IMR-90 (cell line): ENCODE measurements around the gene SPATA2.

Experiments
- BHLHE40 ChIP-seq: fragments of 150-350 bp; IDR thresholded peaks from 2 replicates; pipeline ENCODE4 v1.6.1; 2016; ENCODE audit warnings: mild to moderate bottlenecking, low read depth, low read length
- CEBPB ChIP-seq: IDR thresholded peaks from 2 replicates; pipeline ENCODE4 v1.6.1; 2012; ENCODE audit warnings: low read depth, low read length, improper control_type of control experiment
- CTCF ChIP-seq: conservative IDR thresholded peaks from 2 replicates; pipeline ENCODE4 v1.5.1; 2012; ENCODE audit warnings: mild to moderate bottlenecking, low read depth, low read length, improper control_type of control experiment
- ELK1 ChIP-seq: fragments of 150-350 bp; IDR thresholded peaks from 2 replicates; pipeline ENCODE4 v1.6.1; 2016; ENCODE audit warnings: low read depth, mild to moderate bottlenecking, low read length, moderate library complexity, borderline replicate concordance
- FOS ChIP-seq: fragments of 150-350 bp; IDR thresholded peaks from 2 replicates; pipeline ENCODE4 v1.6.1; 2016; ENCODE audit warnings: low read depth, low read length
- MAFK ChIP-seq: IDR thresholded peaks from 2 replicates; pipeline ENCODE4 v1.6.1; 2012; ENCODE audit warnings: low read depth, low read length, improper control_type of control experiment
- MAZ ChIP-seq: IDR thresholded peaks from 2 replicates; pipeline ENCODE4 v1.6.1; 2012; ENCODE audit warnings: low read depth, mild to moderate bottlenecking, low read length, improper control_type of control experiment, moderate library complexity, borderline replicate concordance
- MXI1 ChIP-seq: IDR thresholded peaks from 2 replicates; pipeline ENCODE4 v1.6.1; 2012; ENCODE audit warnings: low read depth, mild to moderate bottlenecking, low read length, moderate library complexity, borderline replicate concordance
- POLR2A ChIP-seq: IDR thresholded peaks from 2 replicates; pipeline ENCODE4 v1.6.1; 2012; ENCODE audit warnings: mild to moderate bottlenecking, low read depth, low read length
- RAD21 ChIP-seq: IDR thresholded peaks from 2 replicates; pipeline ENCODE4 v1.6.1; 2012; ENCODE audit warnings: low read length, improper control_type of control experiment
- RFX5 ChIP-seq: IDR thresholded peaks from 2 replicates; pipeline ENCODE4 v1.8.0; 2012; ENCODE audit warnings: low read depth, mild to moderate bottlenecking, low read length, moderate library complexity
- SMC3 ChIP-seq: fragments of 150-350 bp; IDR thresholded peaks from 2 replicates; pipeline ENCODE4 v1.6.1; 2016; ENCODE audit warnings: low read depth, mild to moderate bottlenecking, antibody characterized with exemption, low read length, moderate library complexity
- TF ChIP-seq, protein P1 (sequence below): fragments of 150-350 bp; IDR thresholded peaks from 2 replicates; pipeline ENCODE4 v1.6.1; 2017; ENCODE audit warnings: mild to moderate bottlenecking, antibody characterized with exemption, low read length, low read depth

- TF ChIP-seq RAD21 (no peak), CTCF (no peak; the same call in 1 of the 2 replicates), ELK1 (no peak), MXI1 (no peak), RFX5 (no peak), POLR2A (no peak), MAFK (no peak), SMC3 (no peak), BHLHE40 (no peak), CEBPB (no peak), MAZ (no peak), FOS (no peak)
- TF ChIP-seq, protein P1, sequence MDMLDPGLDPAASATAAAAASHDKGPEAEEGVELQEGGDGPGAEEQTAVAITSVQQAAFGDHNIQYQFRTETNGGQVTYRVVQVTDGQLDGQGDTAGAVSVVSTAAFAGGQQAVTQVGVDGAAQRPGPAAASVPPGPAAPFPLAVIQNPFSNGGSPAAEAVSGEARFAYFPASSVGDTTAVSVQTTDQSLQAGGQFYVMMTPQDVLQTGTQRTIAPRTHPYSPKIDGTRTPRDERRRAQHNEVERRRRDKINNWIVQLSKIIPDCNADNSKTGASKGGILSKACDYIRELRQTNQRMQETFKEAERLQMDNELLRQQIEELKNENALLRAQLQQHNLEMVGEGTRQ = no peak
Observed at GRCh38 chr20:49909499-49910339, 5.6 kb downstream of the SPATA2 start.
